ENCODE data around the gene GUF1.

The GUF1 gene

DNA sequence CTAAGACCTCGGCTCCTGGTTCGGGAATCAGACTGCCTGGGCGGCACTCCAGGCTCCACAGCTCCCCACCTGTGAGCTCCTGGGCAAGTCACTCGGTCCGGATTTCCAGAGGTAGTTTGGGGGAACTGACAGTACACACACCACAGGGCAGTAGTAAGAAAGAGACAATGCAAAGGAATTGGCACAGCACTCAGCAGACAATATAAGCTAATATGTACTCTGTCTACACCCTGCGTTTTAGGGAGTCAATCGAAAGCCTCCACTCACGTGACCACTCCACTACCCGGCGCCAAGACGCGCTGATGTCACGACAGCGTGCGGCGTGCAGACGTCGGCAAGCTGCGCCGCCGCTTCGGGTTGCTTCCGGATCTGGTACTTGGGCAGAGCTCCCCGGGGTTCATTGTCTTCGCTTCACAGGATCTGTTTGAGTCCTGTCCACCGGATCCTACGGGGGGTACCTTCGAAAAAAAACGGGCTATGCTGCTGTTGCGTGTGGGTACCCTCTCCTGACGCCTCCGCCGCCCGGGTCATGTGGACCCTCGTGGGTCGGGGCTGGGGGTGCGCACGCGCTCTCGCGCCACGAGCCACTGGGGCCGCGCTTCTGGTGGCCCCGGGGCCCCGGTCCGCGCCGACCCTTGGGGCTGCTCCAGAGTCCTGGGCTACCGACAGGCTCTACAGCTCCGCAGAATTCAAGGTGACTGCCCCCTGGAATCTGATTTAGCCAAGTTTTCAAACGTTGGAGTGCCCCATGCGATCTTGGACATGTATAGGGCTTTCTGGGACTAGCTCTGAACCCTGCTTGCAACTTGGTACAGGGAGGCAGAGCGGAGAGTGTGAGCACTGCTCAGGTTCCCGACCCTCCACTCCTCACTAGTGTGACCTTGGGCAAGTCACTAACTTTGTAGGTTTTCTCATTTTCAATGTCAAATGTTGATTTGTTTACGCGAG lies at the start of gene GUF1:
Gene GUF1, plus strand, starts transcription at position 327 of the 948 bp plus-strand sequence. Its CDS starts 203 bp downstream, at position 530.
- H3K9me3 Mint-ChIP-seq, result no peaks in the 10 kb centered on the region
- no peaks in the 10 kb centered on the region for H3K27me3 Mint-ChIP-seq
- DNase-seq, result peak; percentile 83 to 88
- H3K4me1 Mint-ChIP-seq, result peaks cover 26% of the 10 kb centered on the region
- H3K4me3 Mint-ChIP-seq, result peak within 1 kb of the TSS; percentile 91 to 94
- peak; percentile 95 for ATAC-seq
- peak within 1 kb of the TSS; percentile 94 to 97 for H3K27ac Mint-ChIP-seq

- Mint-ChIP-seq H3K4me1 (peaks cover 6% of the 10 kb centered on the region), H3K27ac (no peak overlapping the region), H3K9me3 (no peaks in the 10 kb centered on the region), H3K4me3 (no peak overlapping the region), H3K27me3 (no peaks in the 10 kb centered on the region)
- ATAC-seq (peak; percentile 91), DNase-seq (peak; percentile 36)
Observed at GRCh38 chr4:44629280-44629866, 48.8 kb upstream of the GUF1 start.

DNA sequence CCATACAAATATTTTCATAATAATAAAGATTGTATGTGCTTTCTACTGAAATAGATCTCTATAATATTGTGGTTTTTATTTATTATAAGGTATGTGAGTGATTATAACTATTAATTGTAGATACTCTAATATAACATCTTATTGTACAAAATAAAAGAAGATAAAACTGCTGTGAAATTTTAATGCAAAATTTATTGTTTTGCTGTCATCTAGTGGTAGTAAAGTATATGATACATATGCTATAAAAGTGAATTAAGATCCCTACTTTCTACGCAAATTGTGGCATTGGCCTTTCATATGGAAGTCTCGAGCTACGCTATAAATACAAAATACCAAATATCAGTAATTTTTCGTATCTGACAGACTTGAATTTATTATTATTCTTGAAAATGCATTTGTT lies 46.1 kb upstream of the GUF1 start:
- H3K27ac Mint-ChIP-seq, result no peak overlapping the region
- H3K9me3 Mint-ChIP-seq, result no peaks in the 10 kb centered on the region
- DNase-seq, result no peak
- H3K27me3 Mint-ChIP-seq, result no peaks in the 10 kb centered on the region
- ATAC-seq, result no peak
- no peak overlapping the region for H3K4me3 Mint-ChIP-seq
- H3K4me1 Mint-ChIP-seq, result peaks cover 6% of the 10 kb centered on the region

DNA sequence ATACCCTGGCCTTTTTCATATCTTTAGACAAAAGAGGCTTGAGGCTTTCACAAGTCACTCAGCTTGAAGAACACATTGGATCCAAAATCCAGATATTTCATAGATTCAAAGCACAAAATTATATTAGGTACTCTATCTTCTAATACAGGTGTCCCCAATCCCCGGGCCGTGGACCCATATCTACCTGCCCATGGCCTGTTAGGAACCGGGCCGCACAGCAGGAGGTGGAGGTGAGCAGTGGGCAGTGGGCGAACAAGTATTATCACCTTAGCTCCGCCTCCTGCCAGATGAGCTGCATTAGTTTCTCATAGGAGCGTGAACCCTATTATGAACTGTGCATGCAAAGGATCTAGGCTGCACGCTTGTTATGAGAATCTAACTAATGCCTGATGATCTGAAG lies 45.5 kb upstream of the GUF1 start:
- DNase-seq (no peak), ATAC-seq (no peak)
- Mint-ChIP-seq H3K9me3 (no peaks in the 10 kb centered on the region), H3K4me1 (peaks cover 6% of the 10 kb centered on the region), H3K27me3 (no peaks in the 10 kb centered on the region), H3K4me3 (no peak overlapping the region), H3K27ac (no peak overlapping the region)

- H3K9me3 Mint-ChIP-seq, result peaks cover 0 to 7% of the 10 kb centered on the region in 2 donors
- no peaks in the 10 kb centered on the region for H3K4me1 Mint-ChIP-seq
- H3K27me3 Mint-ChIP-seq, result peaks cover 6% of the 10 kb centered on the region
- no peak overlapping the region for H3K4me3 Mint-ChIP-seq
- ATAC-seq, result no peak
- H3K27ac Mint-ChIP-seq, result no peak overlapping the region
- no peak for DNase-seq
Observed at GRCh38 chr4:44638091-44638490, 40.1 kb upstream of the GUF1 start.

GRCh38 chr4:44646151-44646550 lies 32.1 kb upstream of the GUF1 start:
- no peak for DNase-seq
- Mint-ChIP-seq H3K4me1 (no peaks in the 10 kb centered on the region), H3K9me3 (peaks cover 9 to 10% of the 10 kb centered on the region in 2 donors), H3K27ac (no peak overlapping the region), H3K27me3 (peaks cover 8% of the 10 kb centered on the region), H3K4me3 (no peak overlapping the region)
- no peak for ATAC-seq

- no peak for ATAC-seq
- Mint-ChIP-seq H3K27me3 (peaks cover 23% of the 10 kb centered on the region), H3K4me3 (no peak within 1 kb of the TSS)
Observed at GRCh38 chr4:44651425-44651824, 26.8 kb upstream of the GUF1 start, which contains the start of gene YIPF7. Gene YIPF7 (minus strand): TSS chr4:44651625. CDS start chr4:44650100, 1,525 bp downstream.

DNA sequence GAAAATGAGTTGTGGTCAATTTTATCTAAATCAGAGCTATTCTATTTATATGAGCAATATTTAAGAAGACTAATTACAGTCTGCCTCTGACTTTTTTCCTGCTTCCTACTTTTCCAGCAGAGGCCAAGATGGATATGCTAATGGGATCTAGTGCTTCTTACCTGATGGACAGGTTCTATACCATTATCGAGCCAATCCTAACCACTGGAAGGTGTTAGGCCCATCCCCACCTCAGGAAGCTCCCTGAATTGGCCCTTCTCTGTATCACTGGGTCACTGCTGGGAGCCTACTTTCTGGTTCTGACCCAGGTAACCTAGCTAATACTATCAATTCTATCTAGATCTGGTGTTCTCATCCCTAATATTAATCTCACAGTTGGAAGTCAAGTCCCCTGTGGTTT lies 26.2 kb upstream of the GUF1 start:
- H3K9me3 Mint-ChIP-seq, result no peaks in the 10 kb centered on the region
- H3K27ac Mint-ChIP-seq, result no peak overlapping the region
- ATAC-seq (no peak), DNase-seq (no peak)
- H3K4me3 Mint-ChIP-seq, result no peak overlapping the region
- H3K4me1 Mint-ChIP-seq, result no peaks in the 10 kb centered on the region
- H3K27me3 Mint-ChIP-seq, result peaks cover 18% of the 10 kb centered on the region

More at GRCh38 chr4:44651425-44651824, 26.8 kb upstream of the GUF1 start, which contains the start of gene YIPF7:
- no peaks in the 10 kb centered on the region for H3K9me3 Mint-ChIP-seq
- no peak within 1 kb of the TSS for H3K27ac Mint-ChIP-seq
- no peaks in the 10 kb centered on the region for H3K4me1 Mint-ChIP-seq
- no peak for DNase-seq

- Mint-ChIP-seq H3K4me1 (no peaks in the 10 kb centered on the region), H3K9me3 (no peaks in the 10 kb centered on the region), H3K27me3 (no peaks in the 10 kb centered on the region), H3K4me3 (no peak overlapping the region), H3K27ac (no peak overlapping the region)
- ATAC-seq (no peak), DNase-seq (no peak)
Observed at GRCh38 chr4:44660396-44660795, 17.8 kb upstream of the GUF1 start.

DNA sequence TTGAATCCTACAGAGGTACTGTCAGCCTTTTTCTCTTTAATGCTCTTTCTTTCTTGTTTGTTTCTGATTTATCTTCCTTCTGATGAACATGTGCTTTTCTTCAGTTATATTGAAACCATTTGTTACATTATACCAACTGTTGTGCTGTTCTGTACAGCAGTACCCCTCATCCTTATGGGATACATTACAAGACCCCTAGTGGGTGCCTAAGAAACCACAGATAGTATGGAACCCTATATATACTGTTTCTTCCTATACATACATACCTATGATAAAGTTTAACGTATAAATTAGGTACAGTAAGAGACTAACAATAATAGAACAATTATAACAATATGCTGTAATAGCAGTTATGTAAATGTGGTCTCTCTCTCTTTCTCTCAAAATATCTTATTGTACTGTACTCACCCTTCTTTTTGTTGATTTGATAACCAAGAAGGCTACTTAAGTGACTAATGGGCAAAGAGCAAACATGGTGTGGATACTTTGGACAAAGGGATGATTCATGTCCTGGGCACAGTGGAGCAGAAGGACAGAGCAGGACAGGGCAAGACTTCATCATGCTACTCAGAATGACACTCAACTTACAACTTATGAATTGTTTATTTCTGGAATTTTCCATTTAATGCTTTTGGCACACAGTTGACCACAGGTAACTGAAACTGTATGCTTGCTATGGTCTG lies 16.1 kb upstream of the GUF1 start:
- no peak overlapping the region for H3K27ac Mint-ChIP-seq
- no peak for ATAC-seq
- H3K4me3 Mint-ChIP-seq, result no peak overlapping the region
- no peaks in the 10 kb centered on the region for H3K27me3 Mint-ChIP-seq
- DNase-seq, result no peak
- H3K4me1 Mint-ChIP-seq, result no peaks in the 10 kb centered on the region
- no peaks in the 10 kb centered on the region for H3K9me3 Mint-ChIP-seq

DNA sequence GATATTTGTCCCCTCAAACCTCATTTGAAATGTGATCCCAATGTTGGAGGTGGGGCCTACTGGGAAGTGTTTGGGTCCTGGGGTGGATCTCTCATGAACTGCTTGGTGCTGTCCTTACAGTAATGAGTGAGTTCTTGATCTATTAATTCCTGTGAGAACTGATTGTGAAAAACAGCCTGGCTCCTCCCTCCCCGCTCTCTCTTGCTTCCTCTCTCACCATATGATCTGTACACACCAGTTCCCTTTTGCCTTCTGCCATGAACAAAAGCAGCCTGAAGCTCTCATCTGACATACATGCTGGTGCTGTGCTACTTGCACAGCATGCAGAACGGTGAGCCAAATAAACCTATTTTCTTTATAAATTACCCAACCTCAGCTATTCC lies 15.6 kb upstream of the GUF1 start:
- no peaks in the 10 kb centered on the region for H3K27me3 Mint-ChIP-seq
- no peaks in the 10 kb centered on the region for H3K4me1 Mint-ChIP-seq
- no peak overlapping the region for H3K4me3 Mint-ChIP-seq
- H3K9me3 Mint-ChIP-seq, result no peaks in the 10 kb centered on the region
- no peak for DNase-seq
- H3K27ac Mint-ChIP-seq, result no peak overlapping the region
- no peak for ATAC-seq

GRCh38 chr4:44663539-44664263 lies 14.5 kb upstream of the GUF1 start:
- Mint-ChIP-seq H3K4me3 (no peak overlapping the region), H3K27me3 (no peaks in the 10 kb centered on the region), H3K27ac (no peak overlapping the region), H3K4me1 (no peaks in the 10 kb centered on the region), H3K9me3 (no peaks in the 10 kb centered on the region)
- no peak for DNase-seq
- no peak for ATAC-seq

DNA sequence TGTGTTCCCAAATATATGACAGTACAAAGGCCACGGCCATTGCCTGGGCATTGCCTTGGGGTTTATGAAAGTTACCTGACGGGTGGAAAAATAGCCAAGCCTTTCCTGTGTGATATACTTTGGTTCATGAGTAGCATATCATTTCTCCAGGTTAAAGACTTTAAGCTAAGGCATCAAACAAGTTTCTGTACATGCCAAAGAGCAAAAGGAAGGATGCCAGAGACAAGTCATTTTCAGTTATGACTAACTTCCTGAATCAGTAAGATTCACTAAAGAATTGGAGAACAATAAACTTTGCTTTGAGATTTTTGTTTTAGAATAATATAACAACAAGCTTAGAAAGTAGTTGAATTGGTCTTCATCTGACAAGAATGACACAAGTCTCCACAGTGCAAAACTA lies 9.7 kb upstream of the GUF1 start:
- H3K27ac Mint-ChIP-seq, result no peak overlapping the region
- no peaks in the 10 kb centered on the region for H3K4me1 Mint-ChIP-seq
- DNase-seq (no peak), ATAC-seq (no peak)
- H3K27me3 Mint-ChIP-seq, result peaks cover 25% of the 10 kb centered on the region
- H3K9me3 Mint-ChIP-seq, result no peaks in the 10 kb centered on the region
- H3K4me3 Mint-ChIP-seq, result no peak overlapping the region

- Mint-ChIP-seq H3K9me3 (no peaks in the 10 kb centered on the region), H3K4me3 (no peak overlapping the region), H3K4me1 (no peaks in the 10 kb centered on the region), H3K27ac (no peak overlapping the region), H3K27me3 (peaks cover 25% of the 10 kb centered on the region)
- ATAC-seq (no peak), DNase-seq (no peak)
Observed at GRCh38 chr4:44670506-44671199, 7.6 kb upstream of the GUF1 start.

DNA sequence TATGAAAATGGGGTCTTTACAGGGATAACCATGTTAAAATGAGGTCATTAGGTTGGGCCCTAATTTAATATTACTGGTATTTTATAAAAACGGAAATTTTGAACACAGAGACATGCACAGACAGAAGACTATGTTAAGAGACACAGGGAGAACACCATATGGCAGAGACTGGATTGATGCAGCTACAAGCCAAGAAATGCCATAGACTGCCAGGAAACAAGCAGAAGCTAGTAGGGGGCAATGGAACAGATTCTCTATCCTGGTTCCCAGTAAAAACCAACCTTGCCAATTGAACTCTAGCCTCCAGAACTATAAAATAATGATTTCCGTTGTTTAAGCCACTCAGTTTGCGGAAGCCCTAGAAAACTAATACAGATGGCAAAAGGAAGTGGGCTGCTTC lies 6.6 kb upstream of the GUF1 start:
- Mint-ChIP-seq H3K27ac (no peak overlapping the region), H3K4me1 (no peaks in the 10 kb centered on the region), H3K27me3 (peaks cover 25% of the 10 kb centered on the region), H3K9me3 (no peaks in the 10 kb centered on the region), H3K4me3 (no peak overlapping the region)
- DNase-seq (no peak), ATAC-seq (no peak)
